ENCODE measurements around the gene PEX13.

- no peak for TF ChIP-seq CTCF (IDR thresholded peaks at IDR 0.05)
- TF ChIP-seq POLR2A (IDR thresholded peaks at IDR 0.05): peak; percentile 23 to 89 (median 83)
These were observed 441 bp upstream of the PEX13 start for GRCh38 chr2:61017003-61017555.
